H1 (cell line): ENCODE measurements around the gene COL25A1. TPM values are rescaled to one million over a fixed set of nuclear protein-coding genes. Genes with fewer than 3 reads are reported as not detected.

Experiments used
- CTCF ChIA-PET: fragments of 300-600 bp; sonication (Branson Sonifier 250); formaldehyde crosslinking; loops from one replicate; lab custom pipeline; 2021; ENCODE audit not compliant: partially characterized antibody; lab: Charles Lee
- POLR2A ChIA-PET: fragments of 300-600 bp; sonication (Branson Sonifier 250); formaldehyde crosslinking; loops from one replicate; lab custom pipeline; 2021; ENCODE audit warnings: inconsistent platforms; ENCODE audit not compliant: partially characterized antibody; lab: Charles Lee
- DNase-seq, 2 experiments: peaks; one replicate each; pipeline versions ENCODE4 v3.0.0 to v3.0.0-alpha.2; 2010 to 2022; ENCODE audit warnings: low spot score in 2 of 2, low read depth in 1 of 2, mixed read lengths in 1 of 2
- FAIRE-seq: peaks from 2 replicates; lab custom pipeline; 2011; peaks lifted over from hg19 to GRCh38; lab: Jason Lieb, UNC
- H2AFZ ChIP-seq: 2 replicates; pipeline ENCODE4 v1.8.1; 2012; ENCODE audit warnings: low read length, inconsistent platforms
- H2AK5ac ChIP-seq: 2 replicates; pipeline ENCODE4 v1.6.1; 2013; ENCODE audit warnings: low read depth, low read length
- H2BK120ac ChIP-seq: replicated peaks from 2 replicates; pipeline ENCODE3; 2013; ENCODE audit warnings: low read depth, low read length, inconsistent platforms
- H2BK12ac ChIP-seq: 2 replicates; pipeline ENCODE4 v1.6.1; 2013; ENCODE audit warnings: low read depth, low read length
- H2BK15ac ChIP-seq: 2 replicates; pipeline ENCODE4 v1.6.1; 2013; ENCODE audit warnings: low read length
- H2BK20ac ChIP-seq: 2 replicates; pipeline ENCODE4 v1.6.1; 2013; ENCODE audit warnings: low read length
- H2BK5ac ChIP-seq: 2 replicates; pipeline ENCODE4 v1.6.1; 2013; ENCODE audit warnings: low read depth, low read length
- H3K14ac ChIP-seq: 2 replicates; pipeline ENCODE4 v1.6.1; 2013; ENCODE audit warnings: inconsistent platforms; ENCODE audit not compliant: insufficient read length
- H3K18ac ChIP-seq: 2 replicates; pipeline ENCODE4 v1.6.1; 2013; ENCODE audit warnings: low read length; ENCODE audit errors: extremely low read depth
- H3K23ac ChIP-seq: 2 replicates; pipeline ENCODE4 v1.6.1; 2013; ENCODE audit warnings: inconsistent platforms; ENCODE audit not compliant: insufficient read length
- H3K23me2 ChIP-seq: 2 replicates; pipeline ENCODE4 v1.6.1; 2013; ENCODE audit warnings: low read depth, low read length
- H3K27ac ChIP-seq: 2 replicates; pipeline ENCODE4 v1.6.1; 2011; ENCODE audit warnings: low read depth, low read length, inconsistent platforms
- H3K27me3 ChIP-seq, 4 experiments: replicated peaks in 1 of 4; 1 replicate in 1 of 4; 2 replicates in 3 of 4; pipeline versions ENCODE4 v1.6.1 to v1.8.1; 2011 to 2013; ENCODE audit warnings: low read length in 3 of 4, mild to moderate bottlenecking in 3 of 4, inconsistent platforms in 2 of 4, mixed read lengths in 2 of 4, moderate library complexity in 1 of 4; ENCODE audit not compliant: control insufficient read depth in 3 of 4, insufficient read depth in 3 of 4; ENCODE audit errors: extremely low read depth in 1 of 4
- H3K36me3 ChIP-seq, 4 experiments: 2 replicates each; pipeline versions ENCODE4 v1.6.1 to v1.8.1; 2011 to 2013; ENCODE audit warnings: mild to moderate bottlenecking in 4 of 4, low read length in 3 of 4, moderate library complexity in 2 of 4, control low read depth in 1 of 4, inconsistent platforms in 1 of 4; ENCODE audit not compliant: insufficient read depth in 4 of 4, control insufficient read depth in 2 of 4
- H3K4ac ChIP-seq: replicated peaks from 2 replicates; pipeline ENCODE3; 2013; ENCODE audit warnings: low read length, low read depth, mixed read lengths, inconsistent platforms; ENCODE audit not compliant: insufficient read length
- H3K4me1 ChIP-seq, 4 experiments: replicated peaks in 1 of 4; 1 replicate in 1 of 4; 2 replicates in 3 of 4; pipeline versions ENCODE4 v1.6.1 to v1.8.1; 2011 to 2013; ENCODE audit warnings: low read length in 3 of 4, inconsistent platforms in 2 of 4, mixed read lengths in 1 of 4; ENCODE audit not compliant: insufficient read depth in 4 of 4, control insufficient read depth in 3 of 4
- H3K4me2 ChIP-seq, 2 experiments: 2 replicates each; pipeline versions ENCODE4 v1.6.1 to v1.8.1; 2011 to 2013; ENCODE audit warnings: low read depth in 2 of 2, low read length in 2 of 2, control low read depth in 1 of 2, inconsistent platforms in 1 of 2, mild to moderate bottlenecking in 1 of 2; ENCODE audit not compliant: insufficient read depth in 1 of 2
- H3K4me3 ChIP-seq, 4 experiments: fragments of 200-600, 300-600 bp in 1 of 4; sonication (generic), shearing (Covaris generic), sonication (Bioruptor Twin) in 1 of 4; 2 replicates each; pipeline versions ENCODE4 v1.5.1 to v1.8.1; 2011 to 2016; ENCODE audit warnings: low read length in 4 of 4, low read depth in 3 of 4, control low read depth in 2 of 4, inconsistent platforms in 2 of 4, mild to moderate bottlenecking in 2 of 4, mixed read lengths in 1 of 4, moderate library complexity in 1 of 4; ENCODE audit not compliant: insufficient read depth in 2 of 4; ENCODE audit errors: extremely low read depth in 1 of 4
- H3K56ac ChIP-seq: replicated peaks from 2 replicates; pipeline ENCODE3; 2013; ENCODE audit warnings: low read depth, mild to moderate bottlenecking, mixed read lengths, low read length, inconsistent platforms; ENCODE audit not compliant: insufficient read length
- H3K79me1 ChIP-seq: 2 replicates; pipeline ENCODE4 v1.6.1; 2013; ENCODE audit warnings: low read depth, low read length, control low read depth
- H3K79me2 ChIP-seq, 2 experiments: 2 replicates each; pipeline versions ENCODE4 v1.6.1 to v1.8.1; 2012 to 2013; ENCODE audit warnings: low read length in 2 of 2, mild to moderate bottlenecking in 2 of 2, inconsistent platforms in 1 of 2; ENCODE audit not compliant: insufficient read depth in 2 of 2, control insufficient read depth in 1 of 2
- H3K9ac ChIP-seq, 4 experiments: replicated peaks in 1 of 4; 1 replicate in 1 of 4; 2 replicates in 3 of 4; pipeline versions ENCODE4 v1.6.1 to v1.8.1; 2011 to 2013; ENCODE audit warnings: low read depth in 3 of 4, low read length in 3 of 4, control low read depth in 2 of 4, mild to moderate bottlenecking in 2 of 4, moderate library complexity in 2 of 4, inconsistent platforms in 1 of 4; ENCODE audit errors: extremely low read depth in 1 of 4
- H3K9me3 ChIP-seq, 2 experiments: 2 replicates each; pipeline versions ENCODE4 v1.6.1 to v1.8.1; 2012 to 2013; ENCODE audit warnings: mild to moderate bottlenecking in 2 of 2, moderate library complexity in 2 of 2, control low read depth in 1 of 2, inconsistent platforms in 1 of 2, low read depth in 1 of 2, low read length in 1 of 2, mixed read lengths in 1 of 2; ENCODE audit not compliant: insufficient read depth in 2 of 2
- H4K20me1 ChIP-seq, 2 experiments: replicated peaks in 1 of 2; 2 replicates each; pipeline versions ENCODE3 to v1.8.1; 2011 to 2013; ENCODE audit warnings: inconsistent platforms in 2 of 2, low read length in 2 of 2, mild to moderate bottlenecking in 1 of 2; ENCODE audit not compliant: insufficient read depth in 2 of 2, control insufficient read depth in 1 of 2
- H4K5ac ChIP-seq: 2 replicates; pipeline ENCODE4 v1.6.1; 2013; ENCODE audit warnings: low read length, low read depth, mixed read lengths, inconsistent platforms; ENCODE audit not compliant: insufficient read length
- H4K8ac ChIP-seq: 2 replicates; pipeline ENCODE4 v1.8.0; 2013; ENCODE audit warnings: mild to moderate bottlenecking, moderate library complexity, low read length, inconsistent platforms; ENCODE audit not compliant: insufficient read depth; ENCODE audit errors: extremely low read depth
- H4K91ac ChIP-seq: replicated peaks from 2 replicates; pipeline ENCODE3; 2013; ENCODE audit warnings: low read length, mixed read lengths, inconsistent platforms; ENCODE audit not compliant: insufficient read length
- BACH1 ChIP-seq: IDR thresholded peaks from 2 replicates; pipeline ENCODE4 v1.6.1; 2012; ENCODE audit warnings: low read length, improper control_type of control experiment
- BRCA1 ChIP-seq: IDR thresholded peaks from 2 replicates; pipeline ENCODE4 v1.6.1; 2012; ENCODE audit warnings: low read depth, low read length, improper control_type of control experiment
- EP300 ChIP-seq, 2 experiments: IDR thresholded peaks; 1 replicate in 1 of 2; 2 replicates in 1 of 2; pipeline ENCODE4 v1.6.1; 2011 to 2012; ENCODE audit warnings: low read depth in 2 of 2, low read length in 2 of 2, mild to moderate bottlenecking in 2 of 2, borderline replicate concordance in 1 of 2, inconsistent platforms in 1 of 2, moderate library complexity in 1 of 2
- GABPA ChIP-seq: IDR thresholded peaks from 2 replicates; pipeline ENCODE4 v1.6.1; 2011; ENCODE audit warnings: mild to moderate bottlenecking, low read length, moderate library complexity, borderline replicate concordance; ENCODE audit not compliant: insufficient read depth
- GTF2F1 ChIP-seq: IDR thresholded peaks from 2 replicates; pipeline ENCODE4 v1.6.1; 2012; ENCODE audit warnings: low read depth, low read length, improper control_type of control experiment, borderline replicate concordance
- NRF1 ChIP-seq: IDR thresholded peaks from 2 replicates; pipeline ENCODE4 v1.6.1; 2011; ENCODE audit warnings: mild to moderate bottlenecking, low read depth, low read length, improper control_type of control experiment
- POLR2A ChIP-seq, 2 experiments: IDR thresholded peaks; 1 replicate in 1 of 2; 2 replicates in 1 of 2; pipeline ENCODE4 v1.6.1; 2011; ENCODE audit warnings: low read depth in 2 of 2, low read length in 2 of 2, mild to moderate bottlenecking in 2 of 2; ENCODE audit errors: control extremely low read depth in 1 of 2
- RAD21 ChIP-seq, 2 experiments: IDR thresholded peaks in 1 of 2; conservative IDR thresholded peaks in 1 of 2; 2 replicates each; pipeline ENCODE4 v1.6.1; 2011; ENCODE audit warnings: low read depth in 2 of 2, low read length in 2 of 2, improper control_type of control experiment in 1 of 2, inconsistent platforms in 1 of 2, mild to moderate bottlenecking in 1 of 2, moderate library complexity in 1 of 2
- RFX5 ChIP-seq: IDR thresholded peaks from 2 replicates; pipeline ENCODE4 v1.6.1; 2011; ENCODE audit warnings: low read depth, low read length, improper control_type of control experiment, borderline replicate concordance
- WGBS, 2 experiments: shearing (Covaris generic) in 1 of 2; methylation state at CpG; one replicate each; pipeline versions ENCODE4 v1.1.6 to v1.1.7; 2013 to 2015; ENCODE audit warnings: low lambda C conversion rate in 2 of 2, mixed read lengths in 2 of 2, inconsistent platforms in 1 of 2, low coverage in 1 of 2, missing lambda C conversion rate in 1 of 2; ENCODE audit not compliant: insufficient replicate concordance in 2 of 2, insufficient coverage in 1 of 2, insufficient read length in 1 of 2; ENCODE audit errors: extremely low coverage in 1 of 2, missing lambda C conversion rate in 1 of 2; 5-methylcytosine and 5-hydroxymethylcytosine counted together
- polyA plus RNA-seq, 7 experiments: library from polyadenylated mRNA; depleted of rRNA in 3 of 7; stranded (reverse) in 5 of 7; unstranded in 2 of 7; fragments of >200 nt in 5 of 7; fragments of 200-250 nt in 2 of 7; gene quantifications; 1 replicate in 5 of 7; 2 replicates in 1 of 7; 4 replicates in 1 of 7; pipeline versions ENCODE4 v1.2.1 to v1.2.3, GENCODE V29; 2011 to 2013; ENCODE audit warnings: missing spikeins in 2 of 7, mixed read lengths in 2 of 7
- total RNA-seq: library from RNA; stranded (reverse); fragmentation: NEBNext Ultra II Directional; extraction: Animal tissue kit (Norgen Biotek cat#: 25700); gene quantifications from 2 replicates; pipeline ENCODE4 v1.2.1, GENCODE V29; 2021
- TF ChIP-seq, protein P1 (sequence below): IDR thresholded peaks from 2 replicates; pipeline ENCODE4 v1.6.1; 2012; ENCODE audit warnings: low read length, inconsistent platforms

The COL25A1 gene
- total and polyA plus RNA-seq, 2 of the 8 experiments (the other 6 are each of a cell fraction or from before 2014, with no cell fraction given), result 1.1 to 8.3 TPM

DNA sequence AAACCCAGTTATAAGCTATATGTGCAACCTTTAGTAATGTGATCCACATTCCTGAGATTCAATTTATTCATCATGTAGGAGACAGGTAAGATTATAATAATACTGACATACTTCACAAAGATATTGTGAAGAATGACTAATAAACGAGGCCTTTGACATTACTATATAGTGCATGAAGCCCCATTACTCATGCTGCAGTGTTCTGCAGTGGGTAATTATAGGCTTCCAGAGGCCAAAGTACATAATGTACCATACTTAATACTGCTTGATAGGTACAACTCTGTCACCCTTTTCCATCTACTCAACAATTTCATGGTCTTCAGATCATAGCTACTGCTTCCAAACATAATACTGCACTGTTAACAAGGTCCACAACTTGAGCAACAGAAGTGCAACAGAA lies 68.9 kb downstream of the COL25A1 start:
- H3K56ac ChIP-seq, result no peak overlapping the region
- H3K23me2 ChIP-seq, result no peaks in the 10 kb centered on the region; the same call in 1 of the 2 replicates
- ChIA-PET CTCF (interaction anchor here (1.1 kb wide), 1 partner anchor 60 kb away, joined by 4 read pairs; no protein-coding TSS in a partner anchor), POLR2A (no interaction called here)
- H3K4me1 ChIP-seq, result no peaks in the 10 kb centered on the region
- no peaks in the 10 kb centered on the region for H3K36me3 ChIP-seq
- H2AFZ ChIP-seq, result no peak overlapping the region
- no peak overlapping the region for H2BK15ac ChIP-seq
- no peak overlapping the region for H2BK5ac ChIP-seq
- H2BK120ac ChIP-seq, result no peak overlapping the region
- H4K8ac ChIP-seq, result no peak overlapping the region
- H3K23ac ChIP-seq, result no peak overlapping the region
- no peak overlapping the region for H3K18ac ChIP-seq
- no peaks in the 10 kb centered on the region for H3K79me1 ChIP-seq
- no peak overlapping the region for H3K14ac ChIP-seq
- H3K9ac ChIP-seq, result no peak overlapping the region
- no peak overlapping the region for H4K5ac ChIP-seq
- no peaks in the 10 kb centered on the region for H3K79me2 ChIP-seq
- H3K4me3 ChIP-seq, result no peak overlapping the region
- no peak overlapping the region for H2BK12ac ChIP-seq
- H2BK20ac ChIP-seq, result no peak overlapping the region
- DNase-seq, result no peak
- TF ChIP-seq RAD21 (IDR thresholded peaks at IDR 0.05 in 1 of 2, conservative IDR thresholded peaks at IDR 0.05 in 1 of 2; ENCODE audit: low read depth in 2 of 2, low read length in 2 of 2) (no peak), NRF1 (no peak), BRCA1 (no peak), BACH1 (no peak), GABPA (no peak), EP300 (IDR thresholded peaks at IDR 0.05; ENCODE audit: borderline replicate concordance in 1 of 2, low read depth in 2 of 2, low read length in 2 of 2) (no peak), RFX5 (no peak), GTF2F1 (no peak), POLR2A (IDR thresholded peaks at IDR 0.05; ENCODE audit: control extremely low read depth in 1 of 2, low read depth in 2 of 2, low read length in 2 of 2) (no peak)
- TF ChIP-seq, protein P1, sequence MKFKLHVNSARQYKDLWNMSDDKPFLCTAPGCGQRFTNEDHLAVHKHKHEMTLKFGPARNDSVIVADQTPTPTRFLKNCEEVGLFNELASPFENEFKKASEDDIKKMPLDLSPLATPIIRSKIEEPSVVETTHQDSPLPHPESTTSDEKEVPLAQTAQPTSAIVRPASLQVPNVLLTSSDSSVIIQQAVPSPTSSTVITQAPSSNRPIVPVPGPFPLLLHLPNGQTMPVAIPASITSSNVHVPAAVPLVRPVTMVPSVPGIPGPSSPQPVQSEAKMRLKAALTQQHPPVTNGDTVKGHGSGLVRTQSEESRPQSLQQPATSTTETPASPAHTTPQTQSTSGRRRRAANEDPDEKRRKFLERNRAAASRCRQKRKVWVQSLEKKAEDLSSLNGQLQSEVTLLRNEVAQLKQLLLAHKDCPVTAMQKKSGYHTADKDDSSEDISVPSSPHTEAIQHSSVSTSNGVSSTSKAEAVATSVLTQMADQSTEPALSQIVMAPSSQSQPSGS, result no peak
- no peak for FAIRE-seq
- H2AK5ac ChIP-seq, result no peak overlapping the region
- no peaks in the 10 kb centered on the region for H3K27me3 ChIP-seq
- no peaks in the 10 kb centered on the region for H3K9me3 ChIP-seq
- no peak overlapping the region for H3K27ac ChIP-seq
- H4K91ac ChIP-seq, result no peak overlapping the region
- no peaks in the 10 kb centered on the region for H4K20me1 ChIP-seq
- no peak overlapping the region for H3K4me2 ChIP-seq
- 83% methylated on average over 1 of the region's 1 CpG; no CpG with 5 or more reads in 1 of the 2 experiments for WGBS, 2 experiments
- H3K4ac ChIP-seq, result no peak overlapping the region
